H9 (cell line): ENCODE data around the gene APOA1. TPM values are rescaled to one million over a fixed set of nuclear protein-coding genes. Genes with fewer than 3 reads are reported as not detected.

Experiments used
- DNase-seq: peaks from one replicate; pipeline ENCODE4 v3.0.0-alpha.2; 2017
- H2AFZ ChIP-seq: one replicate; pipeline ENCODE4 v1.6.1; 2013; ENCODE audit warnings: mild to moderate bottlenecking, low read length, control low read depth, moderate library complexity
- H2AK5ac ChIP-seq: 2 replicates; pipeline ENCODE4 v1.6.1; 2013; ENCODE audit warnings: low read length, control low read depth, mixed read lengths; ENCODE audit not compliant: insufficient read length
- H2BK120ac ChIP-seq: one replicate; pipeline ENCODE4 v1.6.1; 2013; ENCODE audit warnings: low read depth, mild to moderate bottlenecking, low read length, control low read depth, inconsistent platforms; ENCODE audit not compliant: poor library complexity, severe bottlenecking
- H2BK12ac ChIP-seq: 2 replicates; pipeline ENCODE4 v1.6.1; 2013; ENCODE audit warnings: low read length, control low read depth, mixed read lengths, low read depth; ENCODE audit not compliant: insufficient read length
- H2BK15ac ChIP-seq: 2 replicates; pipeline ENCODE4 v1.6.1; 2013; ENCODE audit warnings: low read depth, low read length, control low read depth
- H2BK20ac ChIP-seq: one replicate; pipeline ENCODE4 v1.6.1; 2013; ENCODE audit warnings: low read depth, mild to moderate bottlenecking, low read length, control low read depth, inconsistent platforms; ENCODE audit not compliant: poor library complexity, severe bottlenecking
- H2BK5ac ChIP-seq: 2 replicates; pipeline ENCODE4 v1.6.1; 2013; ENCODE audit warnings: low read length, control low read depth, mixed read lengths; ENCODE audit not compliant: insufficient read length
- H3K14ac ChIP-seq: 2 replicates; pipeline ENCODE4 v1.6.1; 2013; ENCODE audit warnings: low read length, control low read depth; ENCODE audit not compliant: insufficient read depth
- H3K18ac ChIP-seq: 2 replicates; pipeline ENCODE4 v1.6.1; 2013; ENCODE audit warnings: low read depth, mild to moderate bottlenecking, mixed read lengths, low read length, control low read depth; ENCODE audit not compliant: insufficient read length
- H3K23ac ChIP-seq: 2 replicates; pipeline ENCODE4 v1.6.1; 2013; ENCODE audit warnings: low read length, control low read depth, mixed read lengths, low read depth; ENCODE audit not compliant: insufficient read length
- H3K23me2 ChIP-seq: 2 replicates; pipeline ENCODE4 v1.6.1; 2013; ENCODE audit warnings: low read depth, mild to moderate bottlenecking, mixed read lengths, low read length, control low read depth; ENCODE audit not compliant: insufficient read length, poor library complexity, severe bottlenecking
- H3K27ac ChIP-seq: 2 replicates; pipeline ENCODE4 v1.5.1; 2013; ENCODE audit warnings: low read length, control low read depth, mixed read lengths, low read depth; ENCODE audit not compliant: insufficient read length
- H3K27me3 ChIP-seq: 2 replicates; pipeline ENCODE4 v1.6.1; 2013; ENCODE audit warnings: low read length, control low read depth, inconsistent platforms; ENCODE audit not compliant: insufficient read depth
- H3K4ac ChIP-seq: 2 replicates; pipeline ENCODE4 v1.6.1; 2013; ENCODE audit warnings: low read depth, mild to moderate bottlenecking, control low read depth, inconsistent platforms, low read length, moderate library complexity
- H3K4me1 ChIP-seq: 2 replicates; pipeline ENCODE4 v1.6.1; 2013; ENCODE audit warnings: low read length, control low read depth, inconsistent platforms; ENCODE audit not compliant: insufficient read depth
- H3K4me2 ChIP-seq: 2 replicates; pipeline ENCODE4 v1.6.1; 2013; ENCODE audit warnings: low read length, control low read depth, mixed read lengths; ENCODE audit not compliant: insufficient read length, insufficient read depth
- H3K56ac ChIP-seq: 2 replicates; pipeline ENCODE4 v1.6.1; 2013; ENCODE audit warnings: low read depth, mild to moderate bottlenecking, mixed read lengths, low read length, control low read depth; ENCODE audit not compliant: insufficient read length
- H3K79me1 ChIP-seq: 2 replicates; pipeline ENCODE4 v1.6.1; 2013; ENCODE audit warnings: low read depth, mild to moderate bottlenecking, moderate library complexity, low read length, control low read depth, inconsistent platforms; ENCODE audit not compliant: insufficient read depth, poor library complexity, severe bottlenecking
- H3K79me2 ChIP-seq: 2 replicates; pipeline ENCODE4 v1.6.1; 2013; ENCODE audit warnings: low read length, control low read depth, inconsistent platforms; ENCODE audit not compliant: insufficient read depth
- H3K9ac ChIP-seq: 2 replicates; pipeline ENCODE4 v1.6.1; 2013; ENCODE audit warnings: low read length, control low read depth, mixed read lengths; ENCODE audit not compliant: insufficient read length; ENCODE audit errors: extremely low read depth
- H3K9me3 ChIP-seq: one replicate; pipeline ENCODE4 v1.6.1; 2013; ENCODE audit warnings: low read depth, low read length, inconsistent platforms; ENCODE audit not compliant: control insufficient read depth
- H3T11ph ChIP-seq: one replicate; pipeline ENCODE4 v1.6.1; 2013; ENCODE audit warnings: mild to moderate bottlenecking, low read length, control low read depth, inconsistent platforms
- H4K20me1 ChIP-seq: one replicate; pipeline ENCODE4 v1.6.1; 2013; ENCODE audit not compliant: control insufficient read depth, insufficient read length, insufficient read depth
- H4K5ac ChIP-seq: 2 replicates; pipeline ENCODE4 v1.6.1; 2013; ENCODE audit warnings: low read depth, mild to moderate bottlenecking, mixed read lengths, low read length, control low read depth; ENCODE audit not compliant: insufficient read length
- H4K8ac ChIP-seq: replicated peaks from 2 replicates; pipeline ENCODE4 v1.6.1; 2013; ENCODE audit warnings: low read length, control low read depth, mixed read lengths, low read depth; ENCODE audit not compliant: insufficient read length
- H4K91ac ChIP-seq: 2 replicates; pipeline ENCODE4 v1.6.1; 2013; ENCODE audit warnings: low read depth, mild to moderate bottlenecking, moderate library complexity, mixed read lengths, low read length, control low read depth; ENCODE audit not compliant: insufficient read length
- H3K27ac Mint-ChIP-seq, 3 experiments: 2 replicates in 2 of 3; 3 replicates in 1 of 3; pipeline ENCODE4 v1.8.0; 2020 to 2021; ENCODE audit warnings: mixed read lengths in 3 of 3, mild to moderate bottlenecking in 1 of 3, moderate library complexity in 1 of 3
- H3K27me3 Mint-ChIP-seq: 2 replicates; pipeline ENCODE4 v1.8.0; 2021; ENCODE audit warnings: low read depth, mild to moderate bottlenecking, moderate library complexity, mixed read lengths
- H3K36me3 Mint-ChIP-seq, 3 experiments: 2 replicates in 2 of 3; 3 replicates in 1 of 3; pipeline ENCODE4 v1.8.0; 2020 to 2021; ENCODE audit warnings: low read depth in 3 of 3, mixed read lengths in 3 of 3; ENCODE audit not compliant: insufficient read depth in 1 of 3
- H3K4me1 Mint-ChIP-seq, 2 experiments: 2 replicates each; pipeline ENCODE4 v1.8.0; 2020; ENCODE audit warnings: mixed read lengths in 2 of 2
- H3K4me3 Mint-ChIP-seq, 2 experiments: 2 replicates in 1 of 2; 3 replicates in 1 of 2; pipeline ENCODE4 v1.8.0; 2020 to 2021; ENCODE audit warnings: mild to moderate bottlenecking in 2 of 2, mixed read lengths in 2 of 2, moderate library complexity in 1 of 2
- H3K9me3 Mint-ChIP-seq, 2 experiments: 2 replicates in 1 of 2; 3 replicates in 1 of 2; pipeline ENCODE4 v1.8.0; 2020; ENCODE audit warnings: mild to moderate bottlenecking in 2 of 2, mixed read lengths in 2 of 2, moderate library complexity in 1 of 2
- WGBS: extraction: QIAGEN DNeasy Blood & Tissue Kit; methylation state at CpG from one replicate; pipeline ENCODE4 v1.1.7; 2013; ENCODE audit warnings: missing lambda C conversion rate, low lambda C conversion rate, mixed read lengths; ENCODE audit not compliant: insufficient read length; ENCODE audit errors: extremely low coverage; 5-methylcytosine and 5-hydroxymethylcytosine counted together
- total RNA-seq: library from RNA; stranded (reverse); gene quantifications from 2 replicates; pipeline ENCODE4 v1.2.1, GENCODE V29; 2021
- TF ChIP-seq, protein P1 (sequence below): fragments of 200-600 bp; sonication (generic); conservative IDR thresholded peaks from 3 replicates; pipeline ENCODE4 v1.8.0; 2021; ENCODE audit warnings: antibody characterized with exemption, mild to moderate bottlenecking

The APOA1 gene
- total RNA-seq, 1 experiment from 2014 or later: 0.68 TPM

DNA sequence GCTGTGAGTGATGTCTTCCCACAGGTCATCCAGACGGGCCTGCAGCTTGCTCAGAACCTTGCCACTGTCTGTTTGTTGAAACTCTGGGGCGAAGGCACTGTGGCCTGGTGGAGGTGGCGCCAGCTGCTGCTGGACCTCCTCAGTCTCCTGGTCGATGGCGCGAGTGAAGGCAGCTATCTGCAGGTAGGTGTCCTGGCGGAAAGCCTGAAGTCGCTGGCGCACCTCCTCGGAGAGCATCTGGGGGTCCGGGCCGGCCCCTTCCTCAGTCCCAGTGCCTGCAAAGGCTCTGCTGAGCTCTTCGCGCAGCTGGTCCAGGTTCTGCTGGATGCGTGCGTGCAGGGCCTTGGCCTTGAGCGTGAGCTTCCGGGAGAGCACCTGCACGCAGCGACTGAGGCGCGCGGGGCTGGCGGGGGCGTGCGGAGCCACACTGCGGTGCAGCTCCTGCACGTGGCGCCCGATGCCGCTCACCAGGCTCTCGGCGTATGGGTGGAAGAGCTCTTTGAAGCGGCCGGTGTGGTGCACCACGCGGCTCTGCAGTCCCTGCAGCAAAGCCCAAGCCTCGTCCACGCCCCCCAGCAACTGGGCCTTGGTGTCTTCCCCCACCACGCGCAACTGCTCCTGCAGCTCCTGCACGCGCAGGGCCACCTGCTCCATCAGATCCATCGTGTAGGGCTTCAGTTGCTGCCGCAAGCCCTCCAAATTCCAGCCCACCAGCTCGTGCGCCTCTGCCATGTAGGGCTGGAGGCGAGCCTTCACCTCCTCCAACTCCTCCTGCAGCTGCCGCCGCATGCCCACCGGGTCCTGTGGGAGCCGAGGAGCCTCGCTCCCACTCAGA lies 47.0 kb downstream of the APOA1 start:
- H3K27me3 Mint-ChIP-seq: peaks cover 22% of the 10 kb centered on the region

More for the DNA sequence above, 47.0 kb downstream of the APOA1 start:
- Histone ChIP-seq H2BK20ac (no peak overlapping the region), H2BK12ac (no peak overlapping the region), H3K4ac (no peak overlapping the region), H3K23me2 (peaks cover 13% of the 10 kb centered on the region), H3K4me2 (no peak overlapping the region), H2AK5ac (no peak overlapping the region), H4K5ac (no peak overlapping the region), H3K27ac (no peak overlapping the region), H4K20me1 (no peaks in the 10 kb centered on the region), H3T11ph (no peak overlapping the region), H2BK5ac (no peak overlapping the region), H3K9ac (no peak overlapping the region), H4K91ac (no peak overlapping the region), H3K18ac (no peak overlapping the region), H3K56ac (no peak overlapping the region), H3K9me3 (no peaks in the 10 kb centered on the region), H3K14ac (no peak overlapping the region), H3K27me3 (no peaks in the 10 kb centered on the region; the same call in 1 of the 2 replicates), H2BK120ac (no peak overlapping the region), H2AFZ (no peak overlapping the region), H3K23ac (no peak overlapping the region), H3K79me2 (peaks cover 2% of the 10 kb centered on the region; the same call in 1 of the 2 replicates), H3K4me1 (no peaks in the 10 kb centered on the region; the same call in 1 of the 2 replicates), H3K79me1 (peaks cover 5% of the 10 kb centered on the region), H2BK15ac (no peak overlapping the region), H4K8ac (no peak overlapping the region)
- Mint-ChIP-seq H3K9me3 (no peaks in the 10 kb centered on the region), H3K36me3 (peaks cover 7 to 20% (median 19%) of the 10 kb centered on the region in 3 experiments), H3K4me1 (peaks cover 21 to 32% of the 10 kb centered on the region in 2 experiments), H3K27ac (no peak overlapping the region), H3K4me3 (no peak overlapping the region; a peak in 1 of 5 replicates)
- WGBS: no CpG with 5 or more reads among the region's 53 CpGs
- DNase-seq: no peak
- TF ChIP-seq, protein P1, sequence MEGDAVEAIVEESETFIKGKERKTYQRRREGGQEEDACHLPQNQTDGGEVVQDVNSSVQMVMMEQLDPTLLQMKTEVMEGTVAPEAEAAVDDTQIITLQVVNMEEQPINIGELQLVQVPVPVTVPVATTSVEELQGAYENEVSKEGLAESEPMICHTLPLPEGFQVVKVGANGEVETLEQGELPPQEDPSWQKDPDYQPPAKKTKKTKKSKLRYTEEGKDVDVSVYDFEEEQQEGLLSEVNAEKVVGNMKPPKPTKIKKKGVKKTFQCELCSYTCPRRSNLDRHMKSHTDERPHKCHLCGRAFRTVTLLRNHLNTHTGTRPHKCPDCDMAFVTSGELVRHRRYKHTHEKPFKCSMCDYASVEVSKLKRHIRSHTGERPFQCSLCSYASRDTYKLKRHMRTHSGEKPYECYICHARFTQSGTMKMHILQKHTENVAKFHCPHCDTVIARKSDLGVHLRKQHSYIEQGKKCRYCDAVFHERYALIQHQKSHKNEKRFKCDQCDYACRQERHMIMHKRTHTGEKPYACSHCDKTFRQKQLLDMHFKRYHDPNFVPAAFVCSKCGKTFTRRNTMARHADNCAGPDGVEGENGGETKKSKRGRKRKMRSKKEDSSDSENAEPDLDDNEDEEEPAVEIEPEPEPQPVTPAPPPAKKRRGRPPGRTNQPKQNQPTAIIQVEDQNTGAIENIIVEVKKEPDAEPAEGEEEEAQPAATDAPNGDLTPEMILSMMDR: no peak
